Left lung (tissue), 10 donors: ENCODE measurements around the gene POU2F3. TPM values are rescaled to one million over a fixed set of nuclear protein-coding genes. Genes with fewer than 3 reads are reported as not detected.

Experiments used
- ATAC-seq: fragments of 200-7000 bp; cut with Tn5 transposase; one replicate; pipeline ENCODE4 v1.9.1; 2020; ENCODE audit warnings: moderate library complexity
- DNase-seq, 4 donors: peaks; one replicate each; pipeline ENCODE4 v3.0.0-alpha.2; 2013 to 2020
- H3K27ac ChIP-seq, 2 donors: fragments of 200-600 bp; sonication (generic) in 1 of 2; one replicate each; pipeline versions ENCODE4 v1.5.0 to v1.8.0; 2020 to 2021
- H3K27me3 ChIP-seq, 2 donors: fragments of 200-600 bp; sonication (generic) in 1 of 2; one replicate each; pipeline versions ENCODE4 v1.5.0 to v1.8.0; 2020 to 2021
- H3K36me3 ChIP-seq, 2 donors: fragments of 200-600 bp; sonication (generic) in 1 of 2; one replicate each; pipeline versions ENCODE4 v1.5.0 to v1.8.0; 2020 to 2021
- H3K4me1 ChIP-seq, 2 donors: fragments of 200-600 bp; one replicate each; pipeline ENCODE4 v1.8.0; 2021
- H3K4me3 ChIP-seq, 2 donors: fragments of 200-600 bp; sonication (generic) in 1 of 2; one replicate each; pipeline versions ENCODE4 v1.5.0 to v1.8.0; 2020 to 2021; ENCODE audit warnings: mild to moderate bottlenecking in 1 of 2
- H3K9me3 ChIP-seq, 2 donors: fragments of 200-600 bp; sonication (generic) in 1 of 2; one replicate each; pipeline versions ENCODE4 v1.5.0 to v1.8.0; 2020 to 2021
- CTCF ChIP-seq, 2 donors: fragments of 200-600 bp; sonication (generic) in 1 of 2; IDR thresholded peaks; one replicate each; pipeline versions ENCODE4 v1.5.0 to v1.8.0; 2021; ENCODE audit warnings: antibody characterized with exemption in 2 of 2
- intact Hi-C, 2 donors: fragments of 100-400 bp; cut with DNase I; formaldehyde crosslinking; loops; one replicate each; pipeline versions ENCODE4 v1.11.2 to v1.14.2; 2022
- polyA plus RNA-seq, 6 donors: library from polyadenylated mRNA; unstranded; fragments of 120-200 nt; gene quantifications; one replicate each; pipeline ENCODE4 v1.2.1, GENCODE V29; 2013; ENCODE audit not compliant: insufficient read length in 6 of 6
- total RNA-seq, 2 donors: library from RNA; stranded (reverse); fragmentation: NEBNext Ultra II Directional; extraction: Animal tissue kit (Norgen Biotek cat#: 25700); gene quantifications; one replicate each; pipeline ENCODE4 v1.2.1, GENCODE V29; 2021
- donor health status: DM: no; HTN: yes; CAD: no.
- donor health status: DM: no; HTN: no; CAD: no.

Gene POU2F3
- total and polyA plus RNA-seq, 8 donors: 0.63 to 3.3 (median 1.1) TPM

GRCh38 chr11:120306519-120307242 lies 66.7 kb downstream of the POU2F3 start:
- Histone ChIP-seq H3K4me3 (no peak overlapping the region), H3K27ac (no peak overlapping the region), H3K4me1 (peaks cover 3 to 6% of the 10 kb centered on the region in 2 donors), H3K9me3 (no peaks in the 10 kb centered on the region), H3K36me3 (no peaks in the 10 kb centered on the region), H3K27me3 (peaks cover 0 to 7% of the 10 kb centered on the region in 2 donors)
- no peak for TF ChIP-seq CTCF (IDR thresholded peaks at IDR 0.05)
- DNase-seq (no peak), ATAC-seq (peak; percentile 3)
- intact Hi-C loops: no loop called here

- no peak for ATAC-seq
- intact Hi-C loops: no loop called here
- TF ChIP-seq CTCF (IDR thresholded peaks at IDR 0.05): no peak
These were observed 67.5 kb downstream of the POU2F3 start for GRCh38 chr11:120307476-120307875.

GRCh38 chr11:120308081-120308480 lies 68.1 kb downstream of the POU2F3 start:
- Histone ChIP-seq H3K27me3 (peaks cover 0 to 7% of the 10 kb centered on the region in 2 donors), H3K36me3 (no peaks in the 10 kb centered on the region), H3K9me3 (no peaks in the 10 kb centered on the region), H3K4me1 (peaks cover 0 to 3% of the 10 kb centered on the region in 2 donors), H3K4me3 (no peak overlapping the region), H3K27ac (no peak overlapping the region)
- ATAC-seq (no peak), DNase-seq (no peak)
- TF ChIP-seq CTCF (IDR thresholded peaks at IDR 0.05): no peak
- intact Hi-C loops: no loop called here

More at GRCh38 chr11:120307476-120307875, 67.5 kb downstream of the POU2F3 start:
- peaks cover 0 to 7% of the 10 kb centered on the region in 2 donors for H3K27me3 ChIP-seq
- H3K4me1 ChIP-seq: peaks cover 3 to 6% of the 10 kb centered on the region in 2 donors
- no peaks in the 10 kb centered on the region for H3K36me3 ChIP-seq
- H3K9me3 ChIP-seq: no peaks in the 10 kb centered on the region
- no peak overlapping the region for H3K4me3 ChIP-seq
- no peak for DNase-seq
- no peak overlapping the region for H3K27ac ChIP-seq

GRCh38 chr11:120310870-120311269 lies 70.9 kb downstream of the POU2F3 start:
- ATAC-seq: peak; percentile 73
- no peaks in the 10 kb centered on the region for H3K36me3 ChIP-seq
- TF ChIP-seq CTCF (IDR thresholded peaks at IDR 0.05): no peak
- no peak for DNase-seq
- no peak overlapping the region for H3K4me3 ChIP-seq
- intact Hi-C loops: no loop called here
- peaks cover 0 to 7% of the 10 kb centered on the region in 2 donors for H3K27me3 ChIP-seq
- H3K4me1 ChIP-seq: peaks cover 0 to 3% of the 10 kb centered on the region in 2 donors
- no peak overlapping the region for H3K27ac ChIP-seq
- no peaks in the 10 kb centered on the region for H3K9me3 ChIP-seq

- no peak for TF ChIP-seq CTCF (IDR thresholded peaks at IDR 0.05)
- Histone ChIP-seq H3K36me3 (no peaks in the 10 kb centered on the region), H3K27ac (no peak overlapping the region), H3K4me1 (peaks cover 9 to 12% of the 10 kb centered on the region in 2 donors), H3K4me3 (no peak overlapping the region), H3K9me3 (no peaks in the 10 kb centered on the region), H3K27me3 (peaks cover 0 to 11% of the 10 kb centered on the region in 2 donors)
- DNase-seq (no peak), ATAC-seq (no peak)
- intact Hi-C loops: loop anchor here in 1 of 2 donors (5.0 kb wide), 1 partner anchor 387 kb away; no protein-coding TSS in a partner anchor
These were observed 74.9 kb downstream of the POU2F3 start for GRCh38 chr11:120314861-120315260.
